Body of pancreas (tissue), 4 donors: Measurements from ENCODE around the gene SLC16A12.
"Not testable (repeated sequence)": the region's sequence is repeated elsewhere in the genome, so short reads cannot be mapped to it uniquely, and the experiment has no call there.

Experiments
- CTCF ChIP-seq, 7 experiments: fragments of 450-650 bp in 4 of 7; fragments of 200-600 bp in 3 of 7; sonication (generic) in 3 of 7; IDR thresholded peaks; one replicate each; pipeline ENCODE4 v1.5.1; 2016 to 2019; ENCODE audit warnings: antibody characterized with exemption in 7 of 7
- POLR2A ChIP-seq, 3 donors: fragments of 450-650 bp; IDR thresholded peaks; one replicate each; pipeline ENCODE4 v1.6.1; 2016; ENCODE audit warnings: antibody characterized with exemption in 3 of 3, mild to moderate bottlenecking in 2 of 3

- not testable (repeated sequence) for TF ChIP-seq CTCF, POLR2A (IDR thresholded peaks at IDR 0.05)
Observed at GRCh38 chr10:89407792-89408191, 127.6 kb downstream of the SLC16A12 start.
